Upper lobe of right lung (tissue), 1 donor: ENCODE data around the gene BHLHE41. TPM values are rescaled to one million over a fixed set of nuclear protein-coding genes. Genes with fewer than 3 reads are reported as not detected.

Experiments
- ATAC-seq: fragments of 200-7000 bp; cut with Tn5 transposase; one replicate; pipeline ENCODE4 v1.9.1; 2020; ENCODE audit warnings: mild to moderate bottlenecking, moderate library complexity
- DNase-seq: peaks from one replicate; pipeline ENCODE4 v3.0.0-alpha.2; 2020
- H3K27ac ChIP-seq: fragments of 200-600 bp; one replicate; pipeline ENCODE4 v1.8.0; 2022
- H3K27me3 ChIP-seq: fragments of 200-600 bp; one replicate; pipeline ENCODE4 v1.8.0; 2022; ENCODE audit warnings: mild to moderate bottlenecking
- H3K36me3 ChIP-seq: fragments of 200-600 bp; one replicate; pipeline ENCODE4 v1.8.0; 2022
- H3K4me1 ChIP-seq: fragments of 200-600 bp; one replicate; pipeline ENCODE4 v1.8.0; 2022
- H3K4me3 ChIP-seq: fragments of 200-600 bp; one replicate; pipeline ENCODE4 v1.8.0; 2022; ENCODE audit warnings: mild to moderate bottlenecking
- H3K9me3 ChIP-seq: fragments of 200-600 bp; one replicate; pipeline ENCODE4 v1.8.0; 2022
- intact Hi-C: fragments of 100-400 bp; cut with DNase I; formaldehyde crosslinking; loops from one replicate; pipeline ENCODE4 v1.11.0; 2022
- total RNA-seq: library from RNA; stranded (reverse); fragmentation: NEBNext Ultra II Directional; extraction: Animal tissue kit (Norgen Biotek cat#: 25700); gene quantifications from one replicate; pipeline ENCODE4 v1.2.1, GENCODE V29; 2021
- TF ChIP-seq, protein P1 (sequence below): fragments of 200-600 bp; IDR thresholded peaks from one replicate; pipeline ENCODE4 v1.8.0; 2022; ENCODE audit warnings: antibody characterized with exemption
- donor health status: DM: no; HTN: yes; CAD: no; lungs with severe emphysema.

The BHLHE41 gene
- total RNA-seq, 1 donor from 2014 or later: 104 TPM

DNA sequence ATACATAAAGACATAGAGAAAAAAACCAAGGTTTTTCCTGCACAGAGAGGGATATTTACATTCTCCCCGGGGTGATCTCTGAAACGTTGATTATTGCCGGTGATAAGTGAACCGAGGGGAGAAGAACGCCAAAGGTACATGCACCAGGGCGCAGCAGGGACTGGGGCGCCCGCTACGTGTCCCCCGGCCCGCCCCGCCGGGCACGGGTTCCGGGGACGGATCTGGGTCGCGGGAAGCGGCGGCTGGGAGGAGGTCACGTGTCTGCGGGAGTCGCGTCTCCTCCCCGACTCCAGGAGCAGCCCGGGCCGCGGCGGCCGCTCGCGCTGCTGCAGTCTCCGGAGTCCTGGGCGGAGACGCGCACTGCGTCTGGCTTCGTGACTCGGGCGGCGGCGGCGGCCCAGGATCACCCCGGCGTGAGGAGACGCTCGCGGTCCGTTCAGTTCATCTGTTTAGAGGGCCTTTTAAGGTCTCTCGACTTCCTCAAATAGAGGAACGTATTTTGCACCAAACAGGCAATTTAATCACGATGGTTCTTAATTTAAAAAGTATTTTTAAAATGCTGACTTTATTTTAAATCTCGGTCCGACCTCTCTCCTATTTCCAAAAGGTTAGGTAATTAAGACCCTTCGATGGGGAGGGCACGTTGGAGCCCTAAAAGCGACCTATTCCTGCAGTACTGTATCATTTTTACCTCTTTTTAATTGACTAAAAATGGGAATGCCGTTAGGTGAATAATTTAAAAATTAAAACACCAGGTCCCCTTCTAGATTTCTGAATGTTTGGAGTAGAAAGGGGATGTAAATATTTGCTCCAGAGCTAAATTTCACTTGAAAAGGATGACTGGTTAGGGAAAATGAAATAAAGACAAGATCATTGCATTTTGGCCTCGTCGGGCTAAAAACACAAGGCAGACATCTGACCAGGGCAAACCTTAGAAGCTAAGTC, 1.8 kb upstream of the BHLHE41 start:
- Histone ChIP-seq H3K4me1 (peaks cover 26% of the 10 kb centered on the region), H3K27ac (peak overlapping the region; percentile 84), H3K27me3 (peaks cover 59% of the 10 kb centered on the region), H3K36me3 (no peaks in the 10 kb centered on the region), H3K9me3 (no peaks in the 10 kb centered on the region), H3K4me3 (peak overlapping the region; percentile 56)
- peak; percentile 92 for DNase-seq
- intact Hi-C loops: no loop called here
- TF ChIP-seq, protein P1, sequence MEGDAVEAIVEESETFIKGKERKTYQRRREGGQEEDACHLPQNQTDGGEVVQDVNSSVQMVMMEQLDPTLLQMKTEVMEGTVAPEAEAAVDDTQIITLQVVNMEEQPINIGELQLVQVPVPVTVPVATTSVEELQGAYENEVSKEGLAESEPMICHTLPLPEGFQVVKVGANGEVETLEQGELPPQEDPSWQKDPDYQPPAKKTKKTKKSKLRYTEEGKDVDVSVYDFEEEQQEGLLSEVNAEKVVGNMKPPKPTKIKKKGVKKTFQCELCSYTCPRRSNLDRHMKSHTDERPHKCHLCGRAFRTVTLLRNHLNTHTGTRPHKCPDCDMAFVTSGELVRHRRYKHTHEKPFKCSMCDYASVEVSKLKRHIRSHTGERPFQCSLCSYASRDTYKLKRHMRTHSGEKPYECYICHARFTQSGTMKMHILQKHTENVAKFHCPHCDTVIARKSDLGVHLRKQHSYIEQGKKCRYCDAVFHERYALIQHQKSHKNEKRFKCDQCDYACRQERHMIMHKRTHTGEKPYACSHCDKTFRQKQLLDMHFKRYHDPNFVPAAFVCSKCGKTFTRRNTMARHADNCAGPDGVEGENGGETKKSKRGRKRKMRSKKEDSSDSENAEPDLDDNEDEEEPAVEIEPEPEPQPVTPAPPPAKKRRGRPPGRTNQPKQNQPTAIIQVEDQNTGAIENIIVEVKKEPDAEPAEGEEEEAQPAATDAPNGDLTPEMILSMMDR: no peak
- peak; percentile 80 for ATAC-seq

DNA sequence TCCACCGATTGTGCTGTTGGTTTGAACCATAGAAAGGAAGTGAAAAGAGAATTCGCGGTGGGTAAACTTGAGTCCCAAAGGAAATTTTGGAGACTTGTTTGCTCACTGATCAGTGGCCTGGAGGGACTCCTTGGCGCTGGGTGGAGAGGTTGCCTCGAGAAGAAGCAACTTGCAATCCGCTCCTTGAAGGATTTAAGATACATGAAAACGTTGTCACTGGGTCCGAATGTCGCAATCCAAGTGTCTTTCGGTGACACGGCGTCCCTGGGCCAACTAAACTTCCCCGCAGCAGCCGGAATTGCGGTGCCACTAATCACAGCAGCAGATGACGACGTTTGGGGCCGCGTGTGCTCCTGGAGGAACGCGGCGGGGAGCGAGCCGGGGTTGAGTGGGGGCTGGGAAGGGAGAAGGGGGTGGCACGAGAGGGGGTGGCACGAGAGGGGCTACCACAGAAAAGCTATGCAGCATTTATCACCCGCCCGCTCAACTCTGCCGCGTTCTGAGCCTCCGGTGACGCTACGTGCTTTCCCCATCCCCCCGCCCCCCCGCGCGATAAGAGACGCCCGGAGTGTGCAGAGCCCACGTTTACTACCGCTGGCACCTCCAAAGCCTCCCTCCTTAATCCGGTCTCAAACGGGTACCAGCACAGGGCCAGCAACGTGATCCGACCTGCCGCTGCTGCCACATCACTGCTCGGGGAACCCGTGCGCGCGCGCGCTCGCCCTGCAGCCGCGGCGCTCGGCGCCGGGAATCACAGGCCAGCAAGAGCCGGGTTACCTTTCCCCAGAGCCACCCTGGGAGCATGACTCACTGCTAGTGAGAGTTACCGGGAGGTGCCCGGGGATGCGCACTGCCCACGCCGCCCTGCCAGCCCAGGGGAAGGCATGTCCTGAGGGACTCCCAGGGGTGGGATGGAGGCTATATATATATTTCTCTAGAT, 833 bp upstream of the BHLHE41 start:
- H3K4me1 ChIP-seq: peaks cover 26% of the 10 kb centered on the region

DNA sequence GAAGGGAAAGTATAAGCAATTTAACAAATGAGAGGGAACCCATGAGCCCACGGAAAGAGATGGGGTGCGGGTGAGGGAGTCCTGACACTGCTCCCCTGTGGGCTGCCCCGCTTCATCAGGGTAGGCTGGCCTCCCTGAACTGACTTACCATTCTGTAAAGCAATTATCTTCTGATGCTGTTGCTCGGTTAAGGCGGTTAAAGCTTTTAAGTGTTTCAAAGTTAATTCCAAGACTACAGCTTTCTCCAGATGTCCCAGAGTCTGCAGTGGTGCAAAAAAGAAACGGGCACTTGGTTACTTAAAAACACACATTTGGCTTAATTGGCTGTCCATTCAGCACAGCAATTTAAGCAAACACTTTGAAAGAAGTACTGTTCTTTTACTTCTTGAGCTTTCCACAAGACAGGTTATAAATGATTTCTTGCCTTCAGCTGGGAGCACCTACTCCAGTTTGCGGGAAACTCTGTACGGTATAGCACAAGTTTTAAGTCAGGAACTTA, 1.3 kb downstream of the BHLHE41 start:
- Histone ChIP-seq H3K27ac (peak overlapping the region; percentile 84), H3K4me3 (peak overlapping the region; percentile 56), H3K36me3 (no peaks in the 10 kb centered on the region), H3K27me3 (peaks cover 67% of the 10 kb centered on the region), H3K9me3 (no peaks in the 10 kb centered on the region), H3K4me1 (peaks cover 26% of the 10 kb centered on the region)
- DNase-seq (no peak), ATAC-seq (no peak)
- intact Hi-C loops: no loop called here
- TF ChIP-seq, protein P1: no peak

More for the DNA sequence above, 833 bp upstream of the BHLHE41 start:
- TF ChIP-seq, protein P1: no peak
- no peaks in the 10 kb centered on the region for H3K36me3 ChIP-seq
- intact Hi-C loops: no loop called here
- peaks cover 67% of the 10 kb centered on the region for H3K27me3 ChIP-seq
- ATAC-seq (peak; percentile 70), DNase-seq (peak; percentile 89)
- peak overlapping the region; percentile 84 for H3K27ac ChIP-seq
- H3K4me3 ChIP-seq: peak overlapping the region; percentile 56
- H3K9me3 ChIP-seq: no peaks in the 10 kb centered on the region

DNA sequence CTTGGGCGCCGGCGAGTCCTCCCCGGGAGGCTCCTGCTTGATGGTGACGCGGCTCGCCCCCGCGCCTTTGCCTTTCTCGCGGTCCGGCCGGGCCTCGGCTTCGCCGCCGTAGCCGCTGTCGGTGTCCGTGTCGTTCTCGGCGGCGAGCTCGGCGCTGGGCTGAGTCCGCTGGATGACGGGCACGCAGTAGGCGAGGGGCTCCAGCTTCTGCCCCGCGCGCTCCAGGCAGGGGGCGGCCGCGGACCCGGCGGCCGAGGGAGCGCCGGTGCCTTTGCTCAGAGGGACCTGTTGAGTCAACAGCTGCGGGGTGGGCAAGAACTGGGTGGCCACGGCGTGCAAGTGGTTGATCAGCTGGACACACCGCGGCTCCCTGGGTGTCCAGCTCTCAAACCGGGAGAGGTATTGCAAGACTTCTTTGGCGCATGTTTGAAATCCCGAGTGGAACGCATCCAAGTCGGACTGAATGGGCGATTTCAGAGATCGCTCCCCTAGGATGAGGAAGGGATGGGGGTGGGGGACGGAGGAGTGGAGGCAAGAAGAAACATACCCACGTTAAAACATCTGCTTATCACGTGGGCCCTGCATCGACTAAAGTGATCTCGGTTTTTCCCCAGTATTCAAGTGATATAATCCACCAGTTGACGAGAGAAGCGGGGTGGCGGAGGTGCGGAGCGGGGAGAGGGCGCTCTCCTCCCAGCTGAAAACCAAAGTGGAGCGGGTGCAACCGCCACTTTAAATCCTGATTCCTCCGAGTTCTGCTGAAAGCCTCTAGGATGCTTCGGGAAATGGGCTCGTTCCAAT, 2.0 kb downstream of the BHLHE41 start:
- H3K4me1 ChIP-seq: peaks cover 26% of the 10 kb centered on the region
- H3K36me3 ChIP-seq: no peaks in the 10 kb centered on the region
- H3K9me3 ChIP-seq: no peaks in the 10 kb centered on the region
- TF ChIP-seq, protein P1: peak; percentile 21
- peak; percentile 79 for DNase-seq
- ATAC-seq: peak; percentile 1
- peak overlapping the region; percentile 56 for H3K4me3 ChIP-seq
- H3K27ac ChIP-seq: peak overlapping the region; percentile 84
- intact Hi-C loops: no loop called here
- H3K27me3 ChIP-seq: peaks cover 72% of the 10 kb centered on the region
